H9 (cell line): Measurements from ENCODE around the gene NOP9. TPM values are rescaled to one million over a fixed set of nuclear protein-coding genes. Genes with fewer than 3 reads are reported as not detected.

Source experiments
- DNase-seq: peaks from one replicate; pipeline ENCODE4 v3.0.0-alpha.2; 2017
- H2AFZ ChIP-seq: one replicate; pipeline ENCODE4 v1.6.1; 2013; ENCODE audit warnings: mild to moderate bottlenecking, low read length, control low read depth, moderate library complexity
- H2AK5ac ChIP-seq: 2 replicates; pipeline ENCODE4 v1.6.1; 2013; ENCODE audit warnings: low read length, control low read depth, mixed read lengths; ENCODE audit not compliant: insufficient read length
- H2BK120ac ChIP-seq: one replicate; pipeline ENCODE4 v1.6.1; 2013; ENCODE audit warnings: low read depth, mild to moderate bottlenecking, low read length, control low read depth, inconsistent platforms; ENCODE audit not compliant: poor library complexity, severe bottlenecking
- H2BK12ac ChIP-seq: 2 replicates; pipeline ENCODE4 v1.6.1; 2013; ENCODE audit warnings: low read length, control low read depth, mixed read lengths, low read depth; ENCODE audit not compliant: insufficient read length
- H2BK15ac ChIP-seq: 2 replicates; pipeline ENCODE4 v1.6.1; 2013; ENCODE audit warnings: low read depth, low read length, control low read depth
- H2BK20ac ChIP-seq: one replicate; pipeline ENCODE4 v1.6.1; 2013; ENCODE audit warnings: low read depth, mild to moderate bottlenecking, low read length, control low read depth, inconsistent platforms; ENCODE audit not compliant: poor library complexity, severe bottlenecking
- H2BK5ac ChIP-seq: 2 replicates; pipeline ENCODE4 v1.6.1; 2013; ENCODE audit warnings: low read length, control low read depth, mixed read lengths; ENCODE audit not compliant: insufficient read length
- H3K14ac ChIP-seq: 2 replicates; pipeline ENCODE4 v1.6.1; 2013; ENCODE audit warnings: low read length, control low read depth; ENCODE audit not compliant: insufficient read depth
- H3K18ac ChIP-seq: 2 replicates; pipeline ENCODE4 v1.6.1; 2013; ENCODE audit warnings: low read depth, mild to moderate bottlenecking, mixed read lengths, low read length, control low read depth; ENCODE audit not compliant: insufficient read length
- H3K23ac ChIP-seq: 2 replicates; pipeline ENCODE4 v1.6.1; 2013; ENCODE audit warnings: low read length, control low read depth, mixed read lengths, low read depth; ENCODE audit not compliant: insufficient read length
- H3K23me2 ChIP-seq: 2 replicates; pipeline ENCODE4 v1.6.1; 2013; ENCODE audit warnings: low read depth, mild to moderate bottlenecking, mixed read lengths, low read length, control low read depth; ENCODE audit not compliant: insufficient read length, poor library complexity, severe bottlenecking
- H3K27ac ChIP-seq: 2 replicates; pipeline ENCODE4 v1.5.1; 2013; ENCODE audit warnings: low read length, control low read depth, mixed read lengths, low read depth; ENCODE audit not compliant: insufficient read length
- H3K27me3 ChIP-seq: 2 replicates; pipeline ENCODE4 v1.6.1; 2013; ENCODE audit warnings: low read length, control low read depth, inconsistent platforms; ENCODE audit not compliant: insufficient read depth
- H3K4ac ChIP-seq: 2 replicates; pipeline ENCODE4 v1.6.1; 2013; ENCODE audit warnings: low read depth, mild to moderate bottlenecking, control low read depth, inconsistent platforms, low read length, moderate library complexity
- H3K4me1 ChIP-seq: 2 replicates; pipeline ENCODE4 v1.6.1; 2013; ENCODE audit warnings: low read length, control low read depth, inconsistent platforms; ENCODE audit not compliant: insufficient read depth
- H3K4me2 ChIP-seq: 2 replicates; pipeline ENCODE4 v1.6.1; 2013; ENCODE audit warnings: low read length, control low read depth, mixed read lengths; ENCODE audit not compliant: insufficient read length, insufficient read depth
- H3K56ac ChIP-seq: 2 replicates; pipeline ENCODE4 v1.6.1; 2013; ENCODE audit warnings: low read depth, mild to moderate bottlenecking, mixed read lengths, low read length, control low read depth; ENCODE audit not compliant: insufficient read length
- H3K79me1 ChIP-seq: 2 replicates; pipeline ENCODE4 v1.6.1; 2013; ENCODE audit warnings: low read depth, mild to moderate bottlenecking, moderate library complexity, low read length, control low read depth, inconsistent platforms; ENCODE audit not compliant: insufficient read depth, poor library complexity, severe bottlenecking
- H3K79me2 ChIP-seq: 2 replicates; pipeline ENCODE4 v1.6.1; 2013; ENCODE audit warnings: low read length, control low read depth, inconsistent platforms; ENCODE audit not compliant: insufficient read depth
- H3K9ac ChIP-seq: 2 replicates; pipeline ENCODE4 v1.6.1; 2013; ENCODE audit warnings: low read length, control low read depth, mixed read lengths; ENCODE audit not compliant: insufficient read length; ENCODE audit errors: extremely low read depth
- H3K9me3 ChIP-seq: one replicate; pipeline ENCODE4 v1.6.1; 2013; ENCODE audit warnings: low read depth, low read length, inconsistent platforms; ENCODE audit not compliant: control insufficient read depth
- H3T11ph ChIP-seq: one replicate; pipeline ENCODE4 v1.6.1; 2013; ENCODE audit warnings: mild to moderate bottlenecking, low read length, control low read depth, inconsistent platforms
- H4K20me1 ChIP-seq: one replicate; pipeline ENCODE4 v1.6.1; 2013; ENCODE audit not compliant: control insufficient read depth, insufficient read length, insufficient read depth
- H4K5ac ChIP-seq: 2 replicates; pipeline ENCODE4 v1.6.1; 2013; ENCODE audit warnings: low read depth, mild to moderate bottlenecking, mixed read lengths, low read length, control low read depth; ENCODE audit not compliant: insufficient read length
- H4K8ac ChIP-seq: replicated peaks from 2 replicates; pipeline ENCODE4 v1.6.1; 2013; ENCODE audit warnings: low read length, control low read depth, mixed read lengths, low read depth; ENCODE audit not compliant: insufficient read length
- H4K91ac ChIP-seq: 2 replicates; pipeline ENCODE4 v1.6.1; 2013; ENCODE audit warnings: low read depth, mild to moderate bottlenecking, moderate library complexity, mixed read lengths, low read length, control low read depth; ENCODE audit not compliant: insufficient read length
- H3K27ac Mint-ChIP-seq, 3 experiments: 2 replicates in 2 of 3; 3 replicates in 1 of 3; pipeline ENCODE4 v1.8.0; 2020 to 2021; ENCODE audit warnings: mixed read lengths in 3 of 3, mild to moderate bottlenecking in 1 of 3, moderate library complexity in 1 of 3
- H3K27me3 Mint-ChIP-seq: 2 replicates; pipeline ENCODE4 v1.8.0; 2021; ENCODE audit warnings: low read depth, mild to moderate bottlenecking, moderate library complexity, mixed read lengths
- H3K36me3 Mint-ChIP-seq, 3 experiments: 2 replicates in 2 of 3; 3 replicates in 1 of 3; pipeline ENCODE4 v1.8.0; 2020 to 2021; ENCODE audit warnings: low read depth in 3 of 3, mixed read lengths in 3 of 3; ENCODE audit not compliant: insufficient read depth in 1 of 3
- H3K4me1 Mint-ChIP-seq, 2 experiments: 2 replicates each; pipeline ENCODE4 v1.8.0; 2020; ENCODE audit warnings: mixed read lengths in 2 of 2
- H3K4me3 Mint-ChIP-seq, 2 experiments: 2 replicates in 1 of 2; 3 replicates in 1 of 2; pipeline ENCODE4 v1.8.0; 2020 to 2021; ENCODE audit warnings: mild to moderate bottlenecking in 2 of 2, mixed read lengths in 2 of 2, moderate library complexity in 1 of 2
- H3K9me3 Mint-ChIP-seq, 2 experiments: 2 replicates in 1 of 2; 3 replicates in 1 of 2; pipeline ENCODE4 v1.8.0; 2020; ENCODE audit warnings: mild to moderate bottlenecking in 2 of 2, mixed read lengths in 2 of 2, moderate library complexity in 1 of 2
- WGBS: extraction: QIAGEN DNeasy Blood & Tissue Kit; methylation state at CpG from one replicate; pipeline ENCODE4 v1.1.7; 2013; ENCODE audit warnings: missing lambda C conversion rate, low lambda C conversion rate, mixed read lengths; ENCODE audit not compliant: insufficient read length; ENCODE audit errors: extremely low coverage; 5-methylcytosine and 5-hydroxymethylcytosine counted together
- total RNA-seq: library from RNA; stranded (reverse); gene quantifications from 2 replicates; pipeline ENCODE4 v1.2.1, GENCODE V29; 2021
- TF ChIP-seq, protein P1 (sequence below): fragments of 200-600 bp; sonication (generic); conservative IDR thresholded peaks from 3 replicates; pipeline ENCODE4 v1.8.0; 2021; ENCODE audit warnings: antibody characterized with exemption, mild to moderate bottlenecking

NOP9 gene
- total RNA-seq, 1 experiment from 2014 or later = 34.7 TPM

DNA sequence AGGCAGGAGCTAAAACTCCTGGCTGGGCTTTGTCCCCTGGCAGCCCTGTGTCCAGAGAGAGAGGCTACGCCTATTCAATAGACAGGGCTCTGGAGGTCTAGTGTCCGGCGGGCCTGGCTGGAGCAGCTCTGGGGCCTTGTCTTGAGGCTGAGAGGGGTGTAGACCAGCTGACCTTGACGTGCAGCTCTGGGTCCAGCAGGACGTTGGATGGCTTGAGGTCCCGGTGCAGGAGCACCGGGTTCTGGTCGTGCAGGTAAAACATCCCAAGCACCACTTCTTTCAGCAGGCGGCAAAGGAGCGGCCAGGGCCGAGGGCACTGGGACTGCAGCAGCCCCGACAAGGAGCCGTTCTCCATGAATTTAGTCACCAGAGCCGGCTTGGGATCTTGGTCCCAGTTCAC, 39.2 kb downstream of the NOP9 start:
- Histone ChIP-seq H3K79me2 (no peaks in the 10 kb centered on the region), H2AK5ac (no peak overlapping the region), H3K4me1 (no peaks in the 10 kb centered on the region; the same call in 1 of the 2 replicates), H2BK5ac (no peak overlapping the region), H3K4ac (no peak overlapping the region), H2BK120ac (no peak overlapping the region), H2BK20ac (no peak overlapping the region), H2BK12ac (no peak overlapping the region), H4K5ac (no peak overlapping the region), H3K23ac (no peak overlapping the region), H3K23me2 (peaks cover 19% of the 10 kb centered on the region), H3K79me1 (no peaks in the 10 kb centered on the region), H3K4me2 (peak overlapping the region; percentile 74), H4K8ac (no peak overlapping the region), H3K9me3 (no peaks in the 10 kb centered on the region), H3K18ac (no peak overlapping the region), H3K14ac (no peak overlapping the region), H2AFZ (no peak overlapping the region), H2BK15ac (no peak overlapping the region), H4K20me1 (no peaks in the 10 kb centered on the region), H3K27me3 (peaks cover 59% of the 10 kb centered on the region), H4K91ac (no peak overlapping the region), H3K56ac (no peak overlapping the region), H3T11ph (no peak overlapping the region), H3K27ac (no peak overlapping the region), H3K9ac (no peak overlapping the region)
- no CpG with 5 or more reads among the region's 14 CpGs for WGBS
- H3K27ac Mint-ChIP-seq = no peak overlapping the region
- H3K9me3 Mint-ChIP-seq = peaks cover 0 to 2% of the 10 kb centered on the region in 2 experiments; a peak in 1 of 5 replicates
- peak overlapping the region; percentile 71 to 87; a peak in 4 of 5 replicates for H3K4me3 Mint-ChIP-seq
- no peaks in the 10 kb centered on the region; a peak in 1 of 7 replicates for H3K36me3 Mint-ChIP-seq
- H3K4me1 Mint-ChIP-seq = peaks cover 21 to 25% of the 10 kb centered on the region in 2 experiments
- TF ChIP-seq, protein P1, sequence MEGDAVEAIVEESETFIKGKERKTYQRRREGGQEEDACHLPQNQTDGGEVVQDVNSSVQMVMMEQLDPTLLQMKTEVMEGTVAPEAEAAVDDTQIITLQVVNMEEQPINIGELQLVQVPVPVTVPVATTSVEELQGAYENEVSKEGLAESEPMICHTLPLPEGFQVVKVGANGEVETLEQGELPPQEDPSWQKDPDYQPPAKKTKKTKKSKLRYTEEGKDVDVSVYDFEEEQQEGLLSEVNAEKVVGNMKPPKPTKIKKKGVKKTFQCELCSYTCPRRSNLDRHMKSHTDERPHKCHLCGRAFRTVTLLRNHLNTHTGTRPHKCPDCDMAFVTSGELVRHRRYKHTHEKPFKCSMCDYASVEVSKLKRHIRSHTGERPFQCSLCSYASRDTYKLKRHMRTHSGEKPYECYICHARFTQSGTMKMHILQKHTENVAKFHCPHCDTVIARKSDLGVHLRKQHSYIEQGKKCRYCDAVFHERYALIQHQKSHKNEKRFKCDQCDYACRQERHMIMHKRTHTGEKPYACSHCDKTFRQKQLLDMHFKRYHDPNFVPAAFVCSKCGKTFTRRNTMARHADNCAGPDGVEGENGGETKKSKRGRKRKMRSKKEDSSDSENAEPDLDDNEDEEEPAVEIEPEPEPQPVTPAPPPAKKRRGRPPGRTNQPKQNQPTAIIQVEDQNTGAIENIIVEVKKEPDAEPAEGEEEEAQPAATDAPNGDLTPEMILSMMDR = no peak
- no peak for DNase-seq
- peaks cover 98% of the 10 kb centered on the region for H3K27me3 Mint-ChIP-seq
